ENCODE results near the gene SPAST. TPM values are rescaled to one million over a fixed set of nuclear protein-coding genes. Genes with fewer than 3 reads are reported as not detected.

SPAST gene, protein sequence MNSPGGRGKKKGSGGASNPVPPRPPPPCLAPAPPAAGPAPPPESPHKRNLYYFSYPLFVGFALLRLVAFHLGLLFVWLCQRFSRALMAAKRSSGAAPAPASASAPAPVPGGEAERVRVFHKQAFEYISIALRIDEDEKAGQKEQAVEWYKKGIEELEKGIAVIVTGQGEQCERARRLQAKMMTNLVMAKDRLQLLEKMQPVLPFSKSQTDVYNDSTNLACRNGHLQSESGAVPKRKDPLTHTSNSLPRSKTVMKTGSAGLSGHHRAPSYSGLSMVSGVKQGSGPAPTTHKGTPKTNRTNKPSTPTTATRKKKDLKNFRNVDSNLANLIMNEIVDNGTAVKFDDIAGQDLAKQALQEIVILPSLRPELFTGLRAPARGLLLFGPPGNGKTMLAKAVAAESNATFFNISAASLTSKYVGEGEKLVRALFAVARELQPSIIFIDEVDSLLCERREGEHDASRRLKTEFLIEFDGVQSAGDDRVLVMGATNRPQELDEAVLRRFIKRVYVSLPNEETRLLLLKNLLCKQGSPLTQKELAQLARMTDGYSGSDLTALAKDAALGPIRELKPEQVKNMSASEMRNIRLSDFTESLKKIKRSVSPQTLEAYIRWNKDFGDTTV
- total RNA-seq, result 204 TPM

DNA sequence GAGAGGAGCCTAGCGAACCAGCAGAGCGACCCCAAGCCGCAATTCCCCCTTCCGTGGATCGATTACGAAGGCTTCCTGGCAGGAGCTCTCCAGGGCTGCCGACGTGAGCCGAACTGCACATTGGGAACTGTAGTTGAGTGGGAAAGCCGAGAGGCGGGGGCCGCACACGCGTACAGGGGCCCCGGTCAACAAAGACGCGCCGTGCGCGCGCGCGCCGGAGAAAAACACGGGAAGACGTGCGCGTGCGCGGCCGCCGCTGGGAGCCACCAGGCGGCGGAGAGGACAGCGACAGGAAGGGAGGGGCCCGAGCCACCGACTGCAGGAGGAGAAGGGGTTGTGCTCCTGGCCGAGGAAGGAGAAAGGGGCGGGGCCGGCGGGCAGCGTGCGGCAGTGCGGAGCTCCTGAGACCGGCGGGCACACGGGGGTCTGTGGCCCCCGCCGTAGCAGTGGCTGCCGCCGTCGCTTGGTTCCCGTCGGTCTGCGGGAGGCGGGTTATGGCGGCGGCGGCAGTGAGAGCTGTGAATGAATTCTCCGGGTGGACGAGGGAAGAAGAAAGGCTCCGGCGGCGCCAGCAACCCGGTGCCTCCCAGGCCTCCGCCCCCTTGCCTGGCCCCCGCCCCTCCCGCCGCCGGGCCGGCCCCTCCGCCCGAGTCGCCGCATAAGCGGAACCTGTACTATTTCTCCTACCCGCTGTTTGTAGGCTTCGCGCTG lies at the start of gene SPAST:
SPAST (plus strand) TSS at position 247 of the 711 bp plus-strand sequence; CDS start at position 523, 276 bp downstream.

DNA sequence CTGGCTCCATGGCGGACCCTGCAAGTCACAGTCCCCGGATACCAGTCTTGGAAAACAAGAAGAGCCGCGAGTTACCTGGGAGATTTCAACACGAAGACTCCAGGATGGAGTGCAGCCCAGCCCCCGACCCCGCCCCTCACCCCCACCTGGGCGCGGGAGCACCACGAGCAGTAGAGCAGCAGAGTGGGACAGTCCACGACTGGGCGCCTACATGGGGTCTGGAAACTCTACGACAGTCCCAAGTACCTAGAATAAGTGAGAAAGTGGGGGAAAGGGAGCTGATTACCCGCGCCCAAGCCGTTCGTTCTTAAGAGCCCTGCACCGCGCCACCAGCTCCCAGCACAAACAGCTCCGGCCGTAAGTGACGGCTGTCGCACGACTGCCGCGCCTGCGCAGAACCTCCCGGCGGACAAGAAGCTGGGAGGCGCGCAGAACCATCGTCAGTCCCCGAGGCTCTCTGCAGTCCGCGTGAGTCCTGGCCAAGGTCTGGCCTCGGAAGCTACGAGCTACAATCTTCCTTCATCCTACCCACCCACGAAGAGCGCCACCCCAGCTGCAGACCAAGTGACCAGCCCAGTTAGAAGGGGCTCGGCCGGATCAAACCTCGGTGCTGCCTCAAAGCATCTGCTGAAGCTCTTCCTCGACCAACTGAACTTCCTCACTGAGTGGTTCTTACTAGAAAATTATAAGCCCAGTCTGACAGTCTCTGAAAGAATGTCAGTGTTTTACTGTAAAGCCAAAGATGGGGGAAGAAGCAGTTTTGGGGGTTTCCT lies 23.7 kb upstream of the SPAST start, which contains the start of gene DPY30:
DPY30 (minus strand) TSS at position 359 of the 773 bp plus-strand sequence; CDS start at position 10, 349 bp downstream.

Other genes with a start within 250 kb of the SPAST start
- gene MEMO1, start 52.5 kb upstream of the SPAST start, total RNA-seq, result 82.0 TPM
- gene DPY30, start 23.8 kb upstream of the SPAST start, total RNA-seq, result 60.4 TPM
- gene SLC30A6, start 102.3 kb downstream of the SPAST start, total RNA-seq, result 26.9 TPM
- gene NLRC4, start 201.3 kb downstream of the SPAST start, total RNA-seq, result 0.31 TPM
- 41.3 TPM for gene YIPF4, start 214.3 kb downstream of the SPAST start, total RNA-seq